Osteocyte (in vitro differentiated cells): ENCODE data around the gene UBA5. TPM values are rescaled to one million over a fixed set of nuclear protein-coding genes. Genes with fewer than 3 reads are reported as not detected.

Experiments used
- DNase-seq: peaks from one replicate; pipeline ENCODE4 v3.0.0; 2021; ENCODE audit warnings: mixed read lengths; ENCODE audit not compliant: unreplicated experiment; ENCODE audit errors: extremely low spot score
- H3K27ac Mint-ChIP-seq: one replicate; pipeline ENCODE4 v1.8.0; 2021; ENCODE audit warnings: mild to moderate bottlenecking, mixed read lengths; ENCODE audit not compliant: unreplicated experiment
- H3K27me3 Mint-ChIP-seq: one replicate; pipeline ENCODE4 v1.8.0; 2021; ENCODE audit warnings: mixed read lengths; ENCODE audit not compliant: unreplicated experiment
- H3K36me3 Mint-ChIP-seq: one replicate; pipeline ENCODE4 v1.8.0; 2021; ENCODE audit warnings: mixed read lengths; ENCODE audit not compliant: unreplicated experiment
- H3K4me1 Mint-ChIP-seq: one replicate; pipeline ENCODE4 v1.8.0; 2021; ENCODE audit warnings: mixed read lengths; ENCODE audit not compliant: unreplicated experiment
- H3K4me3 Mint-ChIP-seq: one replicate; pipeline ENCODE4 v1.8.0; 2021; ENCODE audit warnings: mild to moderate bottlenecking, moderate library complexity, mixed read lengths; ENCODE audit not compliant: unreplicated experiment
- H3K9me3 Mint-ChIP-seq: one replicate; pipeline ENCODE4 v1.8.0; 2021; ENCODE audit warnings: mixed read lengths; ENCODE audit not compliant: unreplicated experiment
- total RNA-seq: library from RNA; stranded (reverse); gene quantifications from 2 replicates; pipeline ENCODE4 v1.2.1, GENCODE V29; 2021
- TF ChIP-seq, protein P1 (sequence below): fragments of 200-600 bp; sonication (generic); IDR thresholded peaks from 2 replicates; pipeline ENCODE4 v1.5.0; 2021; ENCODE audit warnings: antibody characterized with exemption, mild to moderate bottlenecking, moderate library complexity

The UBA5 gene
- total RNA-seq, 1 donor from 2014 or later, result 31.2 TPM

DNA sequence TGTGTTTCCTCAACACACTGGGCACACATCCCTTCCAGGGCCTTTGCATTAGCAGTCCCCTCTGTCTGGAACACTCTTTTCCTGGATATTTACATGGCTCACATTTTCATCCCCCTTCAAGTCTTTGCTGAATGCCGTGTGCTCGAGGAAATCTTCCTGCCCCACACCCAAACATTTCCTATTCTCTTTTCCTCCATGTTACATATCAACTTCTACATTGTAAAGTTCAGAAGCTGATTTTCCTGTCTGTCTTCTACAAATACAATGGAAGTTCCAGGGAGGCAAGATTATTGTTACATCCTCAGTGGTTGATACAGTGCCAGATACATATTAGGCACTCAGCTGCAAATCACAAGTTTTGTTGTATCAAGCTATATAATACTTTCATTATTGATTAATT, 4.7 kb upstream of the UBA5 start:
- Mint-ChIP-seq H3K36me3 (no peaks in the 10 kb centered on the region), H3K27me3 (no peaks in the 10 kb centered on the region), H3K9me3 (no peaks in the 10 kb centered on the region), H3K4me3 (no peak overlapping the region), H3K27ac (no peak overlapping the region), H3K4me1 (peaks cover 18% of the 10 kb centered on the region)
- no peak for DNase-seq
- TF ChIP-seq, protein P1, sequence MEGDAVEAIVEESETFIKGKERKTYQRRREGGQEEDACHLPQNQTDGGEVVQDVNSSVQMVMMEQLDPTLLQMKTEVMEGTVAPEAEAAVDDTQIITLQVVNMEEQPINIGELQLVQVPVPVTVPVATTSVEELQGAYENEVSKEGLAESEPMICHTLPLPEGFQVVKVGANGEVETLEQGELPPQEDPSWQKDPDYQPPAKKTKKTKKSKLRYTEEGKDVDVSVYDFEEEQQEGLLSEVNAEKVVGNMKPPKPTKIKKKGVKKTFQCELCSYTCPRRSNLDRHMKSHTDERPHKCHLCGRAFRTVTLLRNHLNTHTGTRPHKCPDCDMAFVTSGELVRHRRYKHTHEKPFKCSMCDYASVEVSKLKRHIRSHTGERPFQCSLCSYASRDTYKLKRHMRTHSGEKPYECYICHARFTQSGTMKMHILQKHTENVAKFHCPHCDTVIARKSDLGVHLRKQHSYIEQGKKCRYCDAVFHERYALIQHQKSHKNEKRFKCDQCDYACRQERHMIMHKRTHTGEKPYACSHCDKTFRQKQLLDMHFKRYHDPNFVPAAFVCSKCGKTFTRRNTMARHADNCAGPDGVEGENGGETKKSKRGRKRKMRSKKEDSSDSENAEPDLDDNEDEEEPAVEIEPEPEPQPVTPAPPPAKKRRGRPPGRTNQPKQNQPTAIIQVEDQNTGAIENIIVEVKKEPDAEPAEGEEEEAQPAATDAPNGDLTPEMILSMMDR, result no peak

GRCh38 chr3:132657869-132658747, 2.0 kb upstream of the UBA5 start:
- peak overlapping the region; percentile 96 for H3K4me3 Mint-ChIP-seq
- no peak for DNase-seq
- H3K4me1 Mint-ChIP-seq, result peaks cover 33% of the 10 kb centered on the region
- peaks cover 3% of the 10 kb centered on the region for H3K36me3 Mint-ChIP-seq
- H3K27ac Mint-ChIP-seq, result peak overlapping the region; percentile 98
- H3K27me3 Mint-ChIP-seq, result no peaks in the 10 kb centered on the region
- TF ChIP-seq, protein P1, result no peak
- no peaks in the 10 kb centered on the region for H3K9me3 Mint-ChIP-seq

- no peak for DNase-seq
- peaks cover 5% of the 10 kb centered on the region for H3K36me3 Mint-ChIP-seq
- peaks cover 38% of the 10 kb centered on the region for H3K4me1 Mint-ChIP-seq
- peak overlapping the region; percentile 98 for H3K27ac Mint-ChIP-seq
- TF ChIP-seq, protein P1, result no peak
- peak overlapping the region; percentile 96 for H3K4me3 Mint-ChIP-seq
- H3K27me3 Mint-ChIP-seq, result no peaks in the 10 kb centered on the region
- no peaks in the 10 kb centered on the region for H3K9me3 Mint-ChIP-seq
Measured at GRCh38 chr3:132659000-132659364, 1.1 kb upstream of the UBA5 start.

GRCh38 chr3:132659365-132660051, 621 bp upstream of the UBA5 start, which contains the start of gene ACAD11:
Gene ACAD11, minus strand, starts transcription at chr3:132659809. Its CDS starts 58 bp downstream, at chr3:132659751.
- Mint-ChIP-seq H3K27ac (peak within 1 kb of the TSS; percentile 98), H3K27me3 (no peaks in the 10 kb centered on the region), H3K4me3 (peak within 1 kb of the TSS; percentile 96), H3K4me1 (peaks cover 38% of the 10 kb centered on the region), H3K36me3 (peaks cover 5% of the 10 kb centered on the region), H3K9me3 (no peaks in the 10 kb centered on the region)
- peak; percentile 88 for DNase-seq
- TF ChIP-seq, protein P1, result peak; percentile 66

DNA sequence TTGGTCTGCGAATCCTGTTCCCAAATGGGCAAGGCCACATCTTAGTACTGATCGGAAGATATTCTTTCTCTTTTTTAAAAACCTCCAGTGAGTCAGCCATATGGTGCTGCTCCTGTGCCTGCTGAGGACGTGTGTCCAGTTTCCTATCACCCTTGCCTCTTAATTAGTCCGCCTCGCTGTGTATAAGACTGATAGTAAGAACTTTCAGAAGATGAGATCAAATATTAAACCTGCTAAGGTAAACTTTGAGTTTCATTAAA, 612 bp downstream of the UBA5 start:
- H3K27ac Mint-ChIP-seq, result peak overlapping the region; percentile 98
- H3K4me3 Mint-ChIP-seq, result peak overlapping the region; percentile 96
- peaks cover 42% of the 10 kb centered on the region for H3K4me1 Mint-ChIP-seq
- no peaks in the 10 kb centered on the region for H3K9me3 Mint-ChIP-seq
- H3K36me3 Mint-ChIP-seq, result peaks cover 5% of the 10 kb centered on the region
- TF ChIP-seq, protein P1, result no peak
- DNase-seq, result no peak
- no peaks in the 10 kb centered on the region for H3K27me3 Mint-ChIP-seq
